ENCODE measurements around the gene KDSR. TPM values are rescaled to one million over a fixed set of nuclear protein-coding genes. Genes with fewer than 3 reads are reported as not detected.

Gene KDSR
- total and polyA plus RNA-seq, 2 experiments from 2014 or later = 26.5 to 50.7 TPM

- Histone ChIP-seq H3K79me2 (no peaks in the 10 kb centered on the region), H3K9me3 (ENCODE audit: low read depth) (no peaks in the 10 kb centered on the region), H3K9me2 (replicated peaks; ENCODE audit: insufficient read depth) (no peaks in the 10 kb centered on the region), H3K27me3 (no peaks in the 10 kb centered on the region), H3K4me2 (no peak overlapping the region), H3K36me3 (replicated peaks; ENCODE audit: insufficient read depth, low read depth) (no peaks in the 10 kb centered on the region), H4K20me1 (ENCODE audit: insufficient read depth, poor library complexity, severe bottlenecking) (no peaks in the 10 kb centered on the region), H3K4me3 (no peak overlapping the region), H2AFZ (no peak overlapping the region), H3K4me1 (ENCODE audit: insufficient read depth) (no peaks in the 10 kb centered on the region), H3K27ac (no peak overlapping the region)
- TF ChIP-seq CTCF (IDR thresholded peaks at IDR 0.05; ENCODE audit: poor library complexity) (no peak), EZH2phosphoT487 (IDR thresholded peaks at IDR 0.05; ENCODE audit: low read depth, severe bottlenecking, unreplicated experiment) (no peak), EZH2 (IDR thresholded peaks at IDR 0.05; ENCODE audit: borderline replicate concordance) (no peak)
- DNase-seq (ENCODE audit: low spot score) = no peak
- WGBS (ENCODE audit: low lambda C conversion rate, missing lambda C conversion rate) = 81% methylated on average over 2 of the region's 2 CpGs
Observed at GRCh38 chr18:63376538-63376937, 9.5 kb upstream of the KDSR start.

- H3K4me2 ChIP-seq = no peak overlapping the region
- no peaks in the 10 kb centered on the region for H3K36me3 ChIP-seq (replicated peaks; ENCODE audit: insufficient read depth, low read depth)
- no peaks in the 10 kb centered on the region for H3K9me2 ChIP-seq (replicated peaks; ENCODE audit: insufficient read depth)
- 93% methylated on average over 1 of the region's 1 CpG for WGBS (ENCODE audit: low lambda C conversion rate, missing lambda C conversion rate)
- H3K27ac ChIP-seq = no peak overlapping the region
- TF ChIP-seq EZH2phosphoT487 (IDR thresholded peaks at IDR 0.05; ENCODE audit: low read depth, severe bottlenecking, unreplicated experiment) (no peak), CTCF (IDR thresholded peaks at IDR 0.05; ENCODE audit: poor library complexity) (no peak), EZH2 (IDR thresholded peaks at IDR 0.05; ENCODE audit: borderline replicate concordance) (no peak)
- DNase-seq (ENCODE audit: low spot score) = no peak
- H3K9me3 ChIP-seq (ENCODE audit: low read depth) = no peaks in the 10 kb centered on the region
- H3K27me3 ChIP-seq = no peaks in the 10 kb centered on the region
- H2AFZ ChIP-seq = no peak overlapping the region
- H3K79me2 ChIP-seq = no peaks in the 10 kb centered on the region
- no peak overlapping the region for H3K4me3 ChIP-seq
- no peaks in the 10 kb centered on the region for H3K4me1 ChIP-seq (ENCODE audit: insufficient read depth)
- no peaks in the 10 kb centered on the region for H4K20me1 ChIP-seq (ENCODE audit: insufficient read depth, poor library complexity, severe bottlenecking)
Observed at GRCh38 chr18:63374540-63374939, 7.5 kb upstream of the KDSR start.

DNA sequence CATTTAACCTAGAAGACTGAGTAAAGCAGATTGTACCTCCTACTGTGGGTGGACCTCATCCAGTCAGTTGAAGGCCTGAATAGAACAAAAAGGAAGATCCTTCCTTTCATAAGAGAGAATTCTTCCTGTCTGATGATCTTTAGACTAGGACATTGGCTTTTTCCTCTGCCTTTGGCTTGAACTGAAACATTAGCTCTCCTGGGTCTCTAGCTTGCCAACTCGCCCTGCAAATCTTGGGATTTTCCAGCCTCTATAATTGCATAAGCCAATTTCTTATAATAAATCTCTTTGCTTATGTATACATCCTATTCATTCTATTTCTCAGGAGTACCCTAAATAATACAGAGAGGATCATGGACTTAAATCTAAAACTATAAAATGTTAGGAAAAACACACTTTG, 6.2 kb upstream of the KDSR start:
- no peak overlapping the region for H2AFZ ChIP-seq

More for the DNA sequence above, 6.2 kb upstream of the KDSR start:
- Histone ChIP-seq H3K27me3 (no peaks in the 10 kb centered on the region), H3K4me3 (no peak overlapping the region), H3K36me3 (replicated peaks; ENCODE audit: insufficient read depth, low read depth) (no peaks in the 10 kb centered on the region), H3K4me2 (no peak overlapping the region), H3K27ac (no peak overlapping the region), H3K79me2 (no peaks in the 10 kb centered on the region), H3K9me2 (replicated peaks; ENCODE audit: insufficient read depth) (no peaks in the 10 kb centered on the region), H3K9me3 (ENCODE audit: low read depth) (no peaks in the 10 kb centered on the region), H4K20me1 (ENCODE audit: insufficient read depth, poor library complexity, severe bottlenecking) (no peaks in the 10 kb centered on the region), H3K4me1 (ENCODE audit: insufficient read depth) (no peaks in the 10 kb centered on the region)
- TF ChIP-seq EZH2phosphoT487 (IDR thresholded peaks at IDR 0.05; ENCODE audit: low read depth, severe bottlenecking, unreplicated experiment) (no peak), EZH2 (IDR thresholded peaks at IDR 0.05; ENCODE audit: borderline replicate concordance) (no peak), CTCF (IDR thresholded peaks at IDR 0.05; ENCODE audit: poor library complexity) (no peak)
- DNase-seq (ENCODE audit: low spot score) = no peak
- 88% methylated on average over 1 of the region's 1 CpG for WGBS (ENCODE audit: low lambda C conversion rate, missing lambda C conversion rate)
